Fibroblast of pulmonary artery (primary cell): ENCODE measurements around the gene RFPL1.

ENCODE experiments used
- DNase-seq: peaks from one replicate; pipeline ENCODE4 v3.0.0-alpha.2; 2010; ENCODE audit warnings: low read depth
- H3K4me3 ChIP-seq: replicated peaks from 2 replicates; pipeline ENCODE4 v1.5.1; 2011; ENCODE audit warnings: low read depth, mild to moderate bottlenecking, control low read depth, low read length, moderate library complexity
- CTCF ChIP-seq: IDR thresholded peaks from 2 replicates; pipeline ENCODE4 v1.5.1; 2011; ENCODE audit warnings: mild to moderate bottlenecking, control low read depth, low read length, inconsistent platforms; ENCODE audit errors: missing control alignments

Gene RFPL1

GRCh38 chr22:29477723-29478318, 39.4 kb downstream of the RFPL1 start:
- DNase-seq: no peak
- H3K4me3 ChIP-seq: no peak overlapping the region
- no peak for TF ChIP-seq CTCF

GRCh38 chr22:29478326-29479276, 40.2 kb downstream of the RFPL1 start:
- no peak for TF ChIP-seq CTCF
- peak; percentile 21 for DNase-seq

GRCh38 chr22:29479417-29480261, 41.3 kb downstream of the RFPL1 start, which contains the start of gene NEFH:
Gene NEFH, plus strand, starts transcription at chr22:29480218. Its CDS starts 45 bp downstream, at chr22:29480263.
- no peak for DNase-seq
- TF ChIP-seq CTCF: no peak
- H3K4me3 ChIP-seq: peak within 1 kb of the TSS; percentile 40

More at GRCh38 chr22:29478326-29479276, 40.2 kb downstream of the RFPL1 start:
- H3K4me3 ChIP-seq: no peak overlapping the region

- TF ChIP-seq CTCF: no peak
- DNase-seq: no peak
- peak overlapping the region; percentile 12 for H3K4me3 ChIP-seq
Measured at GRCh38 chr22:29480262-29480511, 41.8 kb downstream of the RFPL1 start.

- peak overlapping the region; percentile 40 for H3K4me3 ChIP-seq
- no peak for TF ChIP-seq CTCF
- DNase-seq: peak; percentile 72
Measured at GRCh38 chr22:29480512-29481264, 42.3 kb downstream of the RFPL1 start.
